Vagina (tissue), 2 donors: ENCODE data around the gene MACROD2.

Experiments
- POLR2A ChIP-seq, 2 donors: fragments of 450-650 bp; IDR thresholded peaks; one replicate each; pipeline ENCODE4 v1.6.1; 2017; ENCODE audit warnings: antibody characterized with exemption in 2 of 2, mild to moderate bottlenecking in 2 of 2, moderate library complexity in 2 of 2
- TF ChIP-seq, protein P1 (sequence below), 3 experiments: fragments of 450-650 bp in 2 of 3; fragments of 200-600 bp in 1 of 3; sonication (generic) in 1 of 3; IDR thresholded peaks; one replicate each; pipeline ENCODE4 v1.5.1; 2017 to 2019; ENCODE audit warnings: antibody characterized with exemption in 3 of 3, mild to moderate bottlenecking in 2 of 3, moderate library complexity in 2 of 3

DNA sequence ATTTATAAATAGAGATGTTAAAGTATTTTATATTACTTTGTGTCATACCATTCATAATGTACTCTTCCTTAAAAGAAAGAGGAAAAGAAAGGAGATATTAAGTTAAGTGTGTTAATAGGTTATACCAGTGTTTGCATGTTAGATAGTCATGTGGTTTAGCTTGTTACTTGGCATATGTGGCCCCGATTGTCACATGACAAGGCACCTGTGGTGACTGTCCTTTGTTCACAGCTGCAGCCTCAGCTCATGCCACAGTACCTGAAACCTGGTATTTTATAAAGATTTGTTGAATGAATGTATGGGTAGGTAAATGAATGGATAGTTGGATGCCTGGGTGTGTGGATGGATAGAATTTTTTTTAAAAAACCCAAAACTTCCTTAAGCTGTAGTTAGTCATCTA is 648.2 kb downstream of the MACROD2 start:
- TF ChIP-seq, protein P1, sequence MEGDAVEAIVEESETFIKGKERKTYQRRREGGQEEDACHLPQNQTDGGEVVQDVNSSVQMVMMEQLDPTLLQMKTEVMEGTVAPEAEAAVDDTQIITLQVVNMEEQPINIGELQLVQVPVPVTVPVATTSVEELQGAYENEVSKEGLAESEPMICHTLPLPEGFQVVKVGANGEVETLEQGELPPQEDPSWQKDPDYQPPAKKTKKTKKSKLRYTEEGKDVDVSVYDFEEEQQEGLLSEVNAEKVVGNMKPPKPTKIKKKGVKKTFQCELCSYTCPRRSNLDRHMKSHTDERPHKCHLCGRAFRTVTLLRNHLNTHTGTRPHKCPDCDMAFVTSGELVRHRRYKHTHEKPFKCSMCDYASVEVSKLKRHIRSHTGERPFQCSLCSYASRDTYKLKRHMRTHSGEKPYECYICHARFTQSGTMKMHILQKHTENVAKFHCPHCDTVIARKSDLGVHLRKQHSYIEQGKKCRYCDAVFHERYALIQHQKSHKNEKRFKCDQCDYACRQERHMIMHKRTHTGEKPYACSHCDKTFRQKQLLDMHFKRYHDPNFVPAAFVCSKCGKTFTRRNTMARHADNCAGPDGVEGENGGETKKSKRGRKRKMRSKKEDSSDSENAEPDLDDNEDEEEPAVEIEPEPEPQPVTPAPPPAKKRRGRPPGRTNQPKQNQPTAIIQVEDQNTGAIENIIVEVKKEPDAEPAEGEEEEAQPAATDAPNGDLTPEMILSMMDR (IDR thresholded peaks at IDR 0.05): no peak
- no peak for TF ChIP-seq POLR2A (IDR thresholded peaks at IDR 0.05)
